Right lobe of liver (tissue), 4 donors: ENCODE data around the gene OSBPL5.

Source experiments
- CTCF ChIP-seq, 4 donors: fragments of 200-600 bp in 3 of 4; fragments of 450-650 bp in 1 of 4; IDR thresholded peaks; one replicate each; pipeline versions ENCODE4 v1.5.1 to v1.8.0; 2016 to 2022; ENCODE audit warnings: antibody characterized with exemption in 4 of 4, mild to moderate bottlenecking in 2 of 4
- POLR2A ChIP-seq: fragments of 450-650 bp; IDR thresholded peaks from one replicate; pipeline ENCODE4 v1.6.1; 2017; ENCODE audit warnings: antibody characterized with exemption, mild to moderate bottlenecking
- donor health status: DM: no; HTN: no; CAD: no.
- donor health status: DM: no; HTN: no; CAD: no.
- donor health status: DM: no; HTN: yes; CAD: no.

- TF ChIP-seq POLR2A (no peak), CTCF (IDR thresholded peaks at IDR 0.05) (no peak)
These were observed 35.4 kb upstream of the OSBPL5 start for GRCh38 chr11:3200388-3201111.
